Thoracic aorta (tissue), 2 donors: Measurements from ENCODE around the gene CBX4. TPM values are rescaled to one million over a fixed set of nuclear protein-coding genes. Genes with fewer than 3 reads are reported as not detected.

Experiments
- ATAC-seq: fragments of 150-250 bp; one replicate; pipeline ENCODE4 v1.8.0; 2017; ENCODE audit warnings: low read depth; ENCODE audit not compliant: insufficient number of reproducible peaks, low FRiP score
- DNase-seq: peaks from one replicate; pipeline ENCODE4 v3.0.0-alpha.2; 2020; ENCODE audit warnings: low spot score
- H3K27ac ChIP-seq, 2 donors: fragments of 200-600 bp; sonication (generic); 1 replicate in 1 of 2; 2 replicates in 1 of 2; pipeline ENCODE4 v1.5.1; 2016; ENCODE audit warnings: mild to moderate bottlenecking in 2 of 2, moderate library complexity in 2 of 2
- H3K27me3 ChIP-seq: fragments of 200-600 bp; sonication (generic); replicated peaks from 2 replicates; pipeline ENCODE4 v1.6.0; 2016; ENCODE audit warnings: mild to moderate bottlenecking; ENCODE audit not compliant: insufficient read depth
- H3K36me3 ChIP-seq: fragments of 200-600 bp; sonication (generic); one replicate; pipeline ENCODE4 v1.5.1; 2016
- H3K4me1 ChIP-seq, 2 donors: fragments of 200-600 bp; sonication (generic); 1 replicate in 1 of 2; 2 replicates in 1 of 2; pipeline versions ENCODE4 v1.5.1 to v1.6.0; 2016; ENCODE audit warnings: low read depth in 2 of 2, mild to moderate bottlenecking in 1 of 2; ENCODE audit not compliant: control insufficient read depth in 1 of 2
- H3K4me3 ChIP-seq: fragments of 200-600 bp; sonication (generic); 2 replicates; pipeline ENCODE4 v1.5.1; 2016; ENCODE audit warnings: mild to moderate bottlenecking
- H3K9me3 ChIP-seq: fragments of 200-600 bp; sonication (generic); 2 replicates; pipeline ENCODE4 v1.5.1; 2016
- total RNA-seq, 2 donors: library from RNA; depleted of rRNA; stranded (reverse); fragments of >200 nt; gene quantifications; one replicate each; pipeline versions ENCODE4 v1.1.0 to v1.2.3, GENCODE V29; 2016
- TF ChIP-seq, protein P1 (sequence below): fragments of 200-600 bp; sonication (generic); IDR thresholded peaks from one replicate; pipeline ENCODE4 v1.5.1; 2019; ENCODE audit warnings: antibody characterized with exemption

Gene CBX4
- total RNA-seq, 2 donors from 2014 or later = 6.2 to 10.4 TPM

DNA sequence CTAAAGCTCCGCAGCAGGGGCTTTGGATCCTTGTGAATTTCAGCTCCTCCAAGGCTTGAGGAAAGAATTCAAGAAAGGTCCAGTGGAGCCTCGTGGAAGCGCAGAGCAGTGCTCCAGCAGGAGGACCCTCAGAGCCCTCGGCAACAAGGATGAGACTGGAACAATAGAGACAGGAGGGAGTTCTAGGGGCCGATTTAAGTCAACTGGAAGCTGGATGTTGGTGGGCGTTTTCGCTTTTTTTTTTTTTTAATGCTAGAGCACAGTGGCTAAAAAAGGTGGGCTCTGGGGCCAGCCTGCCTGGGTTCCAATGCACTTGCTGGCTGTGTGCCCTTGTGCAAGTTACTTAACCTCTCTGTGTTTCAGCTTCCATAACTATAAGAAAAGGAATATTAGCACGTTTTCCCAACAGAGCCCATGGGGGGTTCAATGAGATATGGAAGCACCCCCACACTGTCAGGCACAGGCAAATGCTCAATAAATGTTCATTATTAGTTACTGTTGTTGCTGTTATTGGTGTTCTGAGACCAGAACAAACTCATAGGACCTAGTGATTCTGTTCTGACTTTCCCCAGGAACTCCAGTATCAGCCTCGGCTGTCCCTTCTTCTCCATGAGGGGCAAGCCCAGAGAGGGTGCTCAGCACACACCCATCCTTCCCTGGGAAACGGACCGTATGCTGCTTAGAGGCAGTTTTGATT is 37.1 kb downstream of the CBX4 start:
- TF ChIP-seq, protein P1, sequence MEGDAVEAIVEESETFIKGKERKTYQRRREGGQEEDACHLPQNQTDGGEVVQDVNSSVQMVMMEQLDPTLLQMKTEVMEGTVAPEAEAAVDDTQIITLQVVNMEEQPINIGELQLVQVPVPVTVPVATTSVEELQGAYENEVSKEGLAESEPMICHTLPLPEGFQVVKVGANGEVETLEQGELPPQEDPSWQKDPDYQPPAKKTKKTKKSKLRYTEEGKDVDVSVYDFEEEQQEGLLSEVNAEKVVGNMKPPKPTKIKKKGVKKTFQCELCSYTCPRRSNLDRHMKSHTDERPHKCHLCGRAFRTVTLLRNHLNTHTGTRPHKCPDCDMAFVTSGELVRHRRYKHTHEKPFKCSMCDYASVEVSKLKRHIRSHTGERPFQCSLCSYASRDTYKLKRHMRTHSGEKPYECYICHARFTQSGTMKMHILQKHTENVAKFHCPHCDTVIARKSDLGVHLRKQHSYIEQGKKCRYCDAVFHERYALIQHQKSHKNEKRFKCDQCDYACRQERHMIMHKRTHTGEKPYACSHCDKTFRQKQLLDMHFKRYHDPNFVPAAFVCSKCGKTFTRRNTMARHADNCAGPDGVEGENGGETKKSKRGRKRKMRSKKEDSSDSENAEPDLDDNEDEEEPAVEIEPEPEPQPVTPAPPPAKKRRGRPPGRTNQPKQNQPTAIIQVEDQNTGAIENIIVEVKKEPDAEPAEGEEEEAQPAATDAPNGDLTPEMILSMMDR = no peak
- no peaks in the 10 kb centered on the region for H3K9me3 ChIP-seq
- peak overlapping the region in 1 of 2 donors; percentile 1 for H3K27ac ChIP-seq
- no peaks in the 10 kb centered on the region for H3K36me3 ChIP-seq
- DNase-seq = no peak
- peaks cover 17 to 39% of the 10 kb centered on the region in 2 donors for H3K4me1 ChIP-seq
- no peak overlapping the region for H3K4me3 ChIP-seq
- no peak for ATAC-seq
- peaks cover 76% of the 10 kb centered on the region for H3K27me3 ChIP-seq

DNA sequence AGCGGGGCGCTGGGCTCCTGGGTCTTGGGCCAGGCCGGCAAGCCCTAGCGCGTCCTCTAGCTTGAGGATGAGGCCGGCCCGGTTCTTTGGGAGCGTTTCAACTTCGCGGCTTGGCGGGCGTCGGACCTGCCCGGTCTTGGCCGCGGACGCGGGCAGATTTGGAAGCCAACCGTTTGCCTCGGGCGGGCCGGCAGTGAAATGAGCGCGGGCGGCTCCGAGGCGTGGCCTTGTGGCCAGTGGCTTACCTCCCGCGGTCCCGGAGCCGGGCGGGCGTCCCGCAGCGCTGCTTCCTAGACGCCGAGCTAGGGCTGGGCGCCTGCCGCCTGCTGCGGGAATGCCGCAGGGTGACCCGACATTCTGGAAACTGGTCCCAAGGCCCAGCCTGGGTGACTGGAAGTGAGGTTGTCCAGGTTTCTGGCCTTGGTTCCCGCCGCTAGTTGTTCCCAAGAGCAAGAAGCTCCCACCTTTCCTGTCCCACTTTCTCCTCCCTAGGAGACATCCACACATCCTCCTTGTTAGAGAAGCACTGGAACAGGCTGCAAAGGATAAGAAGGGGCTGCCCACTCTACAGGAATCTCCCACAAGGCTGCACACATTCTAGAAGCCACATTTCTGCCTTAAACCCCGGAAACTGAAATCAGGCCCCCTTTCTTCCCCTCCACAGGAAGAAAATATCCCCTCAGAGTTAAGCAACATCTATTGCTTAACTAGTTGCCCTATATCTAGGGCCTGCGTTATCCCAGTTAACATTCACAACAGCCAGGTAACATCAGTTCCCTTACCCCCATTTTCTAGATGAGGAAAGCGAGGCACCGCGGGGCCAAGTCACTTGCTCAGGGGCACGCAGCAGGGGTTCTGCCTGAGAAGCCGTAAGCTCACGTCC is 37.8 kb downstream of the CBX4 start:
- Histone ChIP-seq H3K9me3 (no peaks in the 10 kb centered on the region), H3K4me1 (peaks cover 18 to 41% of the 10 kb centered on the region in 2 donors), H3K27me3 (peaks cover 73% of the 10 kb centered on the region), H3K27ac (peak overlapping the region in 1 of 2 donors; percentile 22), H3K4me3 (peak overlapping the region; percentile 36), H3K36me3 (no peaks in the 10 kb centered on the region)
- DNase-seq = no peak
- no peak for ATAC-seq
- TF ChIP-seq, protein P1 = no peak

DNA sequence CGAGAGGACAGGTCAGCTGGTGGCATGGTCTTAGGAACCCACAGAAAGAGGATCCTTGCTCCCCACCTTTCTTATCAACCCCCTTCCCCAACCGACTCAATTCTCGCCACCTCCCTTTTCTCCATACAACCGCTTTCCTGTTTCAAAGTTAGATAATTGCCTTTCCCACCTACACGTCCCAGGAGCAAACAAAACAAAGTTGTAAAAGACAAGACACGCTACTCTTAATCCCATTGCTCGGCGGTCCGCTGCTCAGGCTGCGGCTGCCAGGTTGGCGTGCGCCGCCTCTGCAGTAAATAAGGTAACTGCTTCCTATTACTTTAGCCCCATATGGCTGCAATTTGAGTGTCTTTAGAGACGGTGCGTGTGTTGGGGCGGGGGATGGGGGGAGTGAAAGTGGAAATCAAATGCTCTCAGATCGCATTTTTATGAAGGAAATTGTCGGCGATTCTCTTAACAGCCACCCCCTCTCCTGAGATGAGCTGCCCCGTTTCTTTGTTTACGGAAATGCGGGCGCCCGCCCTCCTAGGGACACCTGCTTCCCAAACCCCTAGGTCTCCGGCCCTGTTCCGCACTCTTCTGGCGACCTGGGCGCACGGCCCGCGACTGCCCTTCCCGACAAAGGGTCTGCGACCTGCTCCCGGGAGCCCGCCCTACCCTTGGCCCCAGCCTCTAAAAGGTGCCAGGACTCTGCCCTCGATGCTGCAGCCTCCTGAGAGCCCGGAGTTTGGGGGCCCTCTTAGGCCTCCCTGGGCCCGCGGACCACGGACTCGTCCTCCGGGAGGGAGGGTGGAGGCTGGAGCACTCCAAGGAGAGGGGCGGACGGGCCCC is 38.7 kb downstream of the CBX4 start:
- no peaks in the 10 kb centered on the region for H3K9me3 ChIP-seq
- TF ChIP-seq, protein P1 = no peak
- DNase-seq (no peak), ATAC-seq (no peak)
- H3K27me3 ChIP-seq = peaks cover 70% of the 10 kb centered on the region
- H3K4me1 ChIP-seq = peaks cover 23 to 48% of the 10 kb centered on the region in 2 donors
- peak overlapping the region; percentile 36 for H3K4me3 ChIP-seq
- H3K36me3 ChIP-seq = no peaks in the 10 kb centered on the region
- peak overlapping the region in 1 of 2 donors; percentile 22 for H3K27ac ChIP-seq

DNA sequence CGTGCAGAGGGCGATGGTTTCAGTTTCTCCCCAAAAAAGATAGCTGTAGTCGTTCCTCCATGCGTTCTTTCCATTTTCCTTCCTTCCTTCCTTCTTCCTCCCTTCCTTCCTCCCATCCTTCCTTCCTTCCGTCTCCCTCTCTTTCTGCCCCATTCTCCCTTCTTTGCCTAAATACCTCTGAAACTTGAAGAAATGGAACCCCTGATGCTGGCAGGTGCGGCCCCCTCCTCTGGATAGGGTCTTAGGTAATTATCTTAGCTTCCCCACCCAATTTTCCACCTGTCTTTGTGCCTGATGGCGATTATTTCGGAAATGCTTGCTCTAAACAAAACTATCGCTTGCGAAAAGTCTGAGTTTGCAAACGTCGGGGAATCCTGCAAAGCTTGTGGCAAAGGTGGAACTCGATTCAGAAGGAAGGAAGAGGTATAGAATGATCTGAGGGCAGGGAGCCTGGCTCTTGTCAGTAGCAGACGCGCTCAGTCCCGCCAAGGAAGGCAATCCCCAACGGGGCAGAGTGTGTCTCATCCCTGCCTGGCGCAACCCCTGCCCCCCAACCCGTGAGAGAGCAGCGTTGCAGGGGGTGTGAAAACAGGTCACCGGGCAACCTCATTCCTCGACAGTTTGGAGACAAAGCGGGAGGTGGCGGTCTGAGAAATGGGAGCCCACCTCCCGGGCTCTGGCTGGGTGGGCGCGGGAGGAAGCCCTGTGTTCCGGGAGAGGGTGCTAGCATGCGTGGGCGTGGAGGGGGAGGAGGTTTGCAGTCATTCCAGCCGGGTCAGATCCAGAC is 39.5 kb downstream of the CBX4 start:
- TF ChIP-seq, protein P1 = no peak
- Histone ChIP-seq H3K4me3 (no peak overlapping the region), H3K27me3 (peaks cover 64% of the 10 kb centered on the region), H3K36me3 (no peaks in the 10 kb centered on the region), H3K9me3 (no peaks in the 10 kb centered on the region), H3K27ac (peak overlapping the region in 1 of 2 donors; percentile 41), H3K4me1 (peaks cover 23 to 48% of the 10 kb centered on the region in 2 donors)
- DNase-seq (no peak), ATAC-seq (no peak)
